Measurements from ENCODE around the gene PDGFB.

DNA sequence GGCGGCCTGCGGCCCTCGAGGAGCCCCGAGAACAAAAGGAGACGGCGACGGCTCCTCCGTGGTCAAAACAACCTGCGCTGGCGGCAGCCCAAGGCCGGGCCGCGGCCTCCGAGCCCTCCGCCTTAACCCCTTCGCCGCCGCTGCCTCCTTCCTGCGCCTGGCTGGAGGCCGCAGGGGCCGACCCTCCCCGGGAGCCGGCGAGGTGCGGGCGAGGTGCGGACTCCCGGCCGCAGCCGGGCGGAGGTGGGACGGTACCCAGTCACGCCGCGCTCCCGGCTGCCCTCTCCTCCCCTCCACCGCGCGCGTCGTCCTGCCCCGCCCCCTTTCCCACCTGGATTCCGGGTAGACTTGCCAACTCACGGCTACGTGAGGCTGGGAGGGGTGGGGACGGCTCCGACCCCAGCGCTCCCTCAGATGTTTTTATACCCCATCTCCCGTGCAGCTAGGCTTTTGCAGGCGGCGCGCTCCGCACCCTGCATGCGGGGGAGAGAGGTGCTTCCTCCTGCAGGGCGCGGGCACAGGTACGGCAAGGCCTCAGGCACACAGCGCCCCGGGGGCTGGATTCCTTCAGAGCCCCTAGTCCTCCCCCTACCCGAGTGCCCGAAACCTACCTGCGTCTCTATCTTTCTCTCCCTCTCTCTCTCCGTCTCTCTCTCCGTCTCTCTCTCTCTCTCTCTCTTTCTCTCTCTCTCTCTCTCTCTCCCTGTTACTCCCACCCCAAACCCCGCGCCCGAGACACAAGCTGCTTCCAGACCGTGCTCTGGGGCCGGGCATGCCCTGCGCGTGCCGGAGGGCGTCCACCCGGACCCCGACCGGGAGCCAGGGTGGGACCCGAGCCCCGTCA, 2.0 kb downstream of the PDGFB start:
- TF ChIP-seq, protein P1, sequence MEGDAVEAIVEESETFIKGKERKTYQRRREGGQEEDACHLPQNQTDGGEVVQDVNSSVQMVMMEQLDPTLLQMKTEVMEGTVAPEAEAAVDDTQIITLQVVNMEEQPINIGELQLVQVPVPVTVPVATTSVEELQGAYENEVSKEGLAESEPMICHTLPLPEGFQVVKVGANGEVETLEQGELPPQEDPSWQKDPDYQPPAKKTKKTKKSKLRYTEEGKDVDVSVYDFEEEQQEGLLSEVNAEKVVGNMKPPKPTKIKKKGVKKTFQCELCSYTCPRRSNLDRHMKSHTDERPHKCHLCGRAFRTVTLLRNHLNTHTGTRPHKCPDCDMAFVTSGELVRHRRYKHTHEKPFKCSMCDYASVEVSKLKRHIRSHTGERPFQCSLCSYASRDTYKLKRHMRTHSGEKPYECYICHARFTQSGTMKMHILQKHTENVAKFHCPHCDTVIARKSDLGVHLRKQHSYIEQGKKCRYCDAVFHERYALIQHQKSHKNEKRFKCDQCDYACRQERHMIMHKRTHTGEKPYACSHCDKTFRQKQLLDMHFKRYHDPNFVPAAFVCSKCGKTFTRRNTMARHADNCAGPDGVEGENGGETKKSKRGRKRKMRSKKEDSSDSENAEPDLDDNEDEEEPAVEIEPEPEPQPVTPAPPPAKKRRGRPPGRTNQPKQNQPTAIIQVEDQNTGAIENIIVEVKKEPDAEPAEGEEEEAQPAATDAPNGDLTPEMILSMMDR (IDR thresholded peaks at IDR 0.05 in 4 of 5, conservative IDR thresholded peaks at IDR 0.05 in 1 of 5), result peak in 2 of 5 experiments; percentile 34 to 42
- TF ChIP-seq POLR2A (IDR thresholded peaks at IDR 0.05), result peak in 1 of 2 donors; percentile 22
